ENCODE results near the gene ZNF785. TPM values are rescaled to one million over a fixed set of nuclear protein-coding genes. Genes with fewer than 3 reads are reported as not detected.

The ZNF785 gene
- total and polyA plus RNA-seq, 2 of the 13 experiments (the other 11 are each of a cell fraction or from before 2014, with no cell fraction given): 0.01 TPM; not detected in 1

DNA sequence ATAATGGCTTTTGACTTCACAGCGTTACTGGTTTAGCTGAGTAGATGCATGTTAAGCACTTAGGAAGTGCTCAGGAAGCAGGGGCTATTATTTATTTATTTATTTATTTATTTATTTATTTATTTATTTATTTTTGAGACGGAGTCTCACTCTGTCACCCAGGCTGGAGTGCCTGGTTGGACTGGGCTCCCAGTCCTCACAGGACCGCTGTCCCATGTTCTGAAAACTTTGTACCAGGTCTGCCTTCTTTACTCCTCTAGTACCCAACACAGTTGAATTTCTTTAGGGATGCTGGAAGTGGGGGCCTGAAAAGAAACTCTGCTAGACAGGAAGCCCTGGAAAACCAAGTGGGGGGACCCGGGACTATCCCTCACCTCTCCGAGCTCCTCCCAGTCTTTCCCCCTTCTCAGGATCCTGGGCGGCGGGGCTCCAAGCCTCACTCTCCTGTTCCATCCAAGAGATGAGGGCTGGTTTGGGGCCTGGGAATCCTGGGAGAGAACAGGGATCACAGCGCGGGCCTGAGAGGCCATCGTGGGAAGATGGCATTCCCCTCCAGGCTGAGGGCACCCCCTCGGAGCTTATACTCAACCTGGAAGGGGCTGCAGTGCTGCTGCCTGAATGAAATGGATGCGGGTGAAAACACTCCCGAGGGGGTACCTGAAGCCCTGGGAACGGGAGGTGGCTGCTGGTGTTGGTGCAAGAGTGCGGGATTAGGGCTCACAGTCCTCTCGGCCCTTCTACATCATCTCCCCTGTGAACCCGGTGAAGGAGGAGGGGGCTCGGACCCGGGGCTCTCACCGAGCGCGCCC, 14.7 kb downstream of the ZNF785 start (continued):
- TF ChIP-seq KDM5A (IDR thresholded peaks at IDR 0.05; ENCODE audit: borderline replicate concordance, low read length) (no peak), ZNF367 (CRISPR knock-in tag; IDR thresholded peaks at IDR 0.05; ENCODE audit: borderline replicate concordance) (no peak), ZFX (CRISPR knock-in tag; IDR thresholded peaks at IDR 0.05; ENCODE audit: low read depth) (no peak; the same call in 1 of the 2 replicates), CHCHD3 (CRISPR knock-in tag; IDR thresholded peaks at IDR 0.05) (no peak), NFE2L2 (IDR thresholded peaks at IDR 0.05; ENCODE audit: low read length) (no peak), ZNF563 (CRISPR knock-in tag; IDR thresholded peaks at IDR 0.05) (no peak; the same call in 1 of the 2 replicates), ZFP82 (CRISPR knock-in tag; IDR thresholded peaks at IDR 0.05; ENCODE audit: borderline replicate concordance) (no peak), FOXC1 (CRISPR knock-in tag; IDR thresholded peaks at IDR 0.05; ENCODE audit: borderline replicate concordance) (no peak), FOSL2 (CRISPR knock-in tag; IDR thresholded peaks at IDR 0.05) (no peak), KLF9 (CRISPR knock-in tag; IDR thresholded peaks at IDR 0.05; ENCODE audit: low read depth) (no peak), ZNF598 (CRISPR knock-in tag; IDR thresholded peaks at IDR 0.05; ENCODE audit: borderline replicate concordance) (no peak), TP53 (CRISPR knock-in tag; conservative IDR thresholded peaks at IDR 0.05) (no peak), TBP (CRISPR knock-in tag; IDR thresholded peaks at IDR 0.05) (no peak)
- TF ChIP-seq, protein P1, sequence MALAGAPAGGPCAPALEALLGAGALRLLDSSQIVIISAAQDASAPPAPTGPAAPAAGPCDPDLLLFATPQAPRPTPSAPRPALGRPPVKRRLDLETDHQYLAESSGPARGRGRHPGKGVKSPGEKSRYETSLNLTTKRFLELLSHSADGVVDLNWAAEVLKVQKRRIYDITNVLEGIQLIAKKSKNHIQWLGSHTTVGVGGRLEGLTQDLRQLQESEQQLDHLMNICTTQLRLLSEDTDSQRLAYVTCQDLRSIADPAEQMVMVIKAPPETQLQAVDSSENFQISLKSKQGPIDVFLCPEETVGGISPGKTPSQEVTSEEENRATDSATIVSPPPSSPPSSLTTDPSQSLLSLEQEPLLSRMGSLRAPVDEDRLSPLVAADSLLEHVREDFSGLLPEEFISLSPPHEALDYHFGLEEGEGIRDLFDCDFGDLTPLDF (CRISPR knock-in tag; IDR thresholded peaks at IDR 0.05): peak; percentile 12; the same call in 1 of the 2 replicates
- TF ChIP-seq, protein P2, sequence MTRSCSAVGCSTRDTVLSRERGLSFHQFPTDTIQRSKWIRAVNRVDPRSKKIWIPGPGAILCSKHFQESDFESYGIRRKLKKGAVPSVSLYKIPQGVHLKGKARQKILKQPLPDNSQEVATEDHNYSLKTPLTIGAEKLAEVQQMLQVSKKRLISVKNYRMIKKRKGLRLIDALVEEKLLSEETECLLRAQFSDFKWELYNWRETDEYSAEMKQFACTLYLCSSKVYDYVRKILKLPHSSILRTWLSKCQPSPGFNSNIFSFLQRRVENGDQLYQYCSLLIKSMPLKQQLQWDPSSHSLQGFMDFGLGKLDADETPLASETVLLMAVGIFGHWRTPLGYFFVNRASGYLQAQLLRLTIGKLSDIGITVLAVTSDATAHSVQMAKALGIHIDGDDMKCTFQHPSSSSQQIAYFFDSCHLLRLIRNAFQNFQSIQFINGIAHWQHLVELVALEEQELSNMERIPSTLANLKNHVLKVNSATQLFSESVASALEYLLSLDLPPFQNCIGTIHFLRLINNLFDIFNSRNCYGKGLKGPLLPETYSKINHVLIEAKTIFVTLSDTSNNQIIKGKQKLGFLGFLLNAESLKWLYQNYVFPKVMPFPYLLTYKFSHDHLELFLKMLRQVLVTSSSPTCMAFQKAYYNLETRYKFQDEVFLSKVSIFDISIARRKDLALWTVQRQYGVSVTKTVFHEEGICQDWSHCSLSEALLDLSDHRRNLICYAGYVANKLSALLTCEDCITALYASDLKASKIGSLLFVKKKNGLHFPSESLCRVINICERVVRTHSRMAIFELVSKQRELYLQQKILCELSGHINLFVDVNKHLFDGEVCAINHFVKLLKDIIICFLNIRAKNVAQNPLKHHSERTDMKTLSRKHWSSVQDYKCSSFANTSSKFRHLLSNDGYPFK (CRISPR knock-in tag; IDR thresholded peaks at IDR 0.05; ENCODE audit: borderline replicate concordance): no peak
- TF ChIP-seq, protein P3, sequence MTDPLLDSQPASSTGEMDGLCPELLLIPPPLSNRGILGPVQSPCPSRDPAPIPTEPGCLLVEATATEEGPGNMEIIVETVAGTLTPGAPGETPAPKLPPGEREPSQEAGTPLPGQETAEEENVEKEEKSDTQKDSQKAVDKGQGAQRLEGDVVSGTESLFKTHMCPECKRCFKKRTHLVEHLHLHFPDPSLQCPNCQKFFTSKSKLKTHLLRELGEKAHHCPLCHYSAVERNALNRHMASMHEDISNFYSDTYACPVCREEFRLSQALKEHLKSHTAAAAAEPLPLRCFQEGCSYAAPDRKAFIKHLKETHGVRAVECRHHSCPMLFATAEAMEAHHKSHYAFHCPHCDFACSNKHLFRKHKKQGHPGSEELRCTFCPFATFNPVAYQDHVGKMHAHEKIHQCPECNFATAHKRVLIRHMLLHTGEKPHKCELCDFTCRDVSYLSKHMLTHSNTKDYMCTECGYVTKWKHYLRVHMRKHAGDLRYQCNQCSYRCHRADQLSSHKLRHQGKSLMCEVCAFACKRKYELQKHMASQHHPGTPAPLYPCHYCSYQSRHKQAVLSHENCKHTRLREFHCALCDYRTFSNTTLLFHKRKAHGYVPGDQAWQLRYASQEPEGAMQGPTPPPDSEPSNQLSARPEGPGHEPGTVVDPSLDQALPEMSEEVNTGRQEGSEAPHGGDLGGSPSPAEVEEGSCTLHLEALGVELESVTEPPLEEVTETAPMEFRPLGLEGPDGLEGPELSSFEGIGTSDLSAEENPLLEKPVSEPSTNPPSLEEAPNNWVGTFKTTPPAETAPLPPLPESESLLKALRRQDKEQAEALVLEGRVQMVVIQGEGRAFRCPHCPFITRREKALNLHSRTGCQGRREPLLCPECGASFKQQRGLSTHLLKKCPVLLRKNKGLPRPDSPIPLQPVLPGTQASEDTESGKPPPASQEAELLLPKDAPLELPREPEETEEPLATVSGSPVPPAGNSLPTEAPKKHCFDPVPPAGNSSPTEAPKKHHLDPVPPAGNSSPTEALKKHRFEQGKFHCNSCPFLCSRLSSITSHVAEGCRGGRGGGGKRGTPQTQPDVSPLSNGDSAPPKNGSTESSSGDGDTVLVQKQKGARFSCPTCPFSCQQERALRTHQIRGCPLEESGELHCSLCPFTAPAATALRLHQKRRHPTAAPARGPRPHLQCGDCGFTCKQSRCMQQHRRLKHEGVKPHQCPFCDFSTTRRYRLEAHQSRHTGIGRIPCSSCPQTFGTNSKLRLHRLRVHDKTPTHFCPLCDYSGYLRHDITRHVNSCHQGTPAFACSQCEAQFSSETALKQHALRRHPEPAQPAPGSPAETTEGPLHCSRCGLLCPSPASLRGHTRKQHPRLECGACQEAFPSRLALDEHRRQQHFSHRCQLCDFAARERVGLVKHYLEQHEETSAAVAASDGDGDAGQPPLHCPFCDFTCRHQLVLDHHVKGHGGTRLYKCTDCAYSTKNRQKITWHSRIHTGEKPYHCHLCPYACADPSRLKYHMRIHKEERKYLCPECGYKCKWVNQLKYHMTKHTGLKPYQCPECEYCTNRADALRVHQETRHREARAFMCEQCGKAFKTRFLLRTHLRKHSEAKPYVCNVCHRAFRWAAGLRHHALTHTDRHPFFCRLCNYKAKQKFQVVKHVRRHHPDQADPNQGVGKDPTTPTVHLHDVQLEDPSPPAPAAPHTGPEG (CRISPR knock-in tag; IDR thresholded peaks at IDR 0.05): peak; percentile 23; the same call in 1 of the 2 replicates
- TF ChIP-seq, protein P4, sequence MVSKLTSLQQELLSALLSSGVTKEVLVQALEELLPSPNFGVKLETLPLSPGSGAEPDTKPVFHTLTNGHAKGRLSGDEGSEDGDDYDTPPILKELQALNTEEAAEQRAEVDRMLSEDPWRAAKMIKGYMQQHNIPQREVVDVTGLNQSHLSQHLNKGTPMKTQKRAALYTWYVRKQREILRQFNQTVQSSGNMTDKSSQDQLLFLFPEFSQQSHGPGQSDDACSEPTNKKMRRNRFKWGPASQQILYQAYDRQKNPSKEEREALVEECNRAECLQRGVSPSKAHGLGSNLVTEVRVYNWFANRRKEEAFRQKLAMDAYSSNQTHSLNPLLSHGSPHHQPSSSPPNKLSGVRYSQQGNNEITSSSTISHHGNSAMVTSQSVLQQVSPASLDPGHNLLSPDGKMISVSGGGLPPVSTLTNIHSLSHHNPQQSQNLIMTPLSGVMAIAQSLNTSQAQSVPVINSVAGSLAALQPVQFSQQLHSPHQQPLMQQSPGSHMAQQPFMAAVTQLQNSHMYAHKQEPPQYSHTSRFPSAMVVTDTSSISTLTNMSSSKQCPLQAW (CRISPR knock-in tag; IDR thresholded peaks at IDR 0.05): peak; percentile 70; the same call in 1 of the 2 replicates
